ENCODE data around the gene SIX6.

DNA sequence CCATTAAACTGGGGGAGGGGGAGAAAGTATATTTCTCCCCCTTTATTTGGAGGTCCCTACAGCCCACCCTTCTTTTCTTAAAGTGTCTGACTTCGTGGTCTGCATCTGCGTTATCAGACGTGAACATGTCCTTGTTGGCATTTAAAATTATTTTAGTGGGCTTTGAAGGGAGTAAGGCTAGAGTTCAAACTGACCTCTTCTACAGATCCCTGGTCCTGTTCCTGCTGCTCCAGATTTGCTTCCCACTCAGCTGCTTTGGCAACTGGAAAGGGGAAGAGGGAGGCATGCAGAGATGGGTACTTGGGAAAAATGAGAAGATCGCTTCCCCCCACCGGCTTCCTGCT is 611 bp upstream of the SIX6 start:
- TF ChIP-seq POLR2AphosphoS5 (IDR thresholded peaks at IDR 0.05): no peak
- TF ChIP-seq CTCF (IDR thresholded peaks at IDR 0.05): no peak
- TF ChIP-seq POLR2A (IDR thresholded peaks at IDR 0.05): no peak
- TF ChIP-seq EP300 (IDR thresholded peaks at IDR 0.05; ENCODE audit: low read depth): no peak
